ENCODE results near the gene FBXL13.
A peak's percentile ranks its signal among the peaks of the same experiment; 100 is the strongest.
"Not testable (repeated sequence)": the region's sequence is repeated elsewhere in the genome, so short reads cannot be mapped to it uniquely, and the experiment has no call there.

FBXL13 gene

GRCh38 chr7:103074519-103075336, at the start of gene FBXL13, which contains the start of gene ARMC10:
Gene FBXL13, minus strand, starts transcription at chr7:103074796.
Gene ARMC10, plus strand, starts transcription at chr7:103075140. Its CDS starts 133 bp downstream, at chr7:103075273.
- peak; percentile 92 for DNase-seq

GRCh38 chr7:103123529-103123928, 48.9 kb upstream of the FBXL13 start:
- DNase-seq, result no peak

- DNase-seq, result no peak
Observed at GRCh38 chr7:103121641-103122040, 47.0 kb upstream of the FBXL13 start.

- no peak for DNase-seq
Observed at GRCh38 chr7:103120362-103120761, 45.8 kb upstream of the FBXL13 start.

GRCh38 chr7:103119791-103120291, 45.2 kb upstream of the FBXL13 start:
- DNase-seq, result no peak

GRCh38 chr7:103117465-103117864, 42.9 kb upstream of the FBXL13 start:
- DNase-seq, result no peak

- DNase-seq, result no peak
Observed at GRCh38 chr7:103116991-103117390, 42.4 kb upstream of the FBXL13 start.

- DNase-seq, result no peak
Observed at GRCh38 chr7:103116511-103116910, 41.9 kb upstream of the FBXL13 start.

- DNase-seq, result no peak
Observed at GRCh38 chr7:103115771-103116170, 41.2 kb upstream of the FBXL13 start.

GRCh38 chr7:103114576-103115008, 40.0 kb upstream of the FBXL13 start:
- no peak for DNase-seq

GRCh38 chr7:103113164-103113563, 38.6 kb upstream of the FBXL13 start:
- no peak for DNase-seq

- DNase-seq, result not testable (repeated sequence)
Observed at GRCh38 chr7:103106703-103107070, 32.1 kb upstream of the FBXL13 start.

GRCh38 chr7:103106005-103106702, 31.6 kb upstream of the FBXL13 start:
- DNase-seq, result no peak

GRCh38 chr7:103101543-103101942, 26.9 kb upstream of the FBXL13 start:
- DNase-seq, result no peak

GRCh38 chr7:103100348-103100747, 25.8 kb upstream of the FBXL13 start:
- DNase-seq, result no peak

- DNase-seq, result no peak
Observed at GRCh38 chr7:103097041-103097440, 22.4 kb upstream of the FBXL13 start.

- DNase-seq, result not testable (repeated sequence)
Observed at GRCh38 chr7:103095558-103095957, 21.0 kb upstream of the FBXL13 start.

GRCh38 chr7:103094102-103094501, 19.5 kb upstream of the FBXL13 start:
- no peak for DNase-seq

GRCh38 chr7:103093429-103093828, 18.8 kb upstream of the FBXL13 start:
- DNase-seq, result no peak

- not testable (repeated sequence) for DNase-seq
Observed at GRCh38 chr7:103092321-103092720, 17.7 kb upstream of the FBXL13 start.

- DNase-seq, result no peak
Observed at GRCh38 chr7:103083210-103083609, 8.6 kb upstream of the FBXL13 start.

- DNase-seq, result no peak
Observed at GRCh38 chr7:103082497-103082896, 7.9 kb upstream of the FBXL13 start.

- DNase-seq, result no peak
Observed at GRCh38 chr7:103080923-103081322, 6.3 kb upstream of the FBXL13 start.

- no peak for DNase-seq
Observed at GRCh38 chr7:103079836-103080235, 5.2 kb upstream of the FBXL13 start.
